ENCODE results near the gene EGFL8.
"Not testable (repeated sequence)": the region's sequence is repeated elsewhere in the genome, so short reads cannot be mapped to it uniquely, and the experiment has no call there.

EGFL8 gene

GRCh38 chr6:32198345-32198696 lies 33.9 kb downstream of the EGFL8 start:
- DNase-seq: no peak

GRCh38 chr6:32198866-32199265 lies 34.5 kb downstream of the EGFL8 start:
- no peak for DNase-seq

- DNase-seq: no peak
These were observed 36.5 kb downstream of the EGFL8 start for GRCh38 chr6:32200711-32201475.

- DNase-seq: no peak
These were observed 37.8 kb downstream of the EGFL8 start for GRCh38 chr6:32202186-32202585.

- no peak for DNase-seq
These were observed 39.3 kb downstream of the EGFL8 start for GRCh38 chr6:32203426-32204267.

GRCh38 chr6:32204268-32204715 lies 39.9 kb downstream of the EGFL8 start:
- no peak for DNase-seq

GRCh38 chr6:32208996-32209395 lies 44.6 kb downstream of the EGFL8 start:
- DNase-seq: no peak

- no peak for DNase-seq
These were observed 45.8 kb downstream of the EGFL8 start for GRCh38 chr6:32210191-32210601.

- not testable (repeated sequence) for DNase-seq
These were observed 47.0 kb downstream of the EGFL8 start for GRCh38 chr6:32211432-32211831.

- no peak for DNase-seq
These were observed 47.8 kb downstream of the EGFL8 start for GRCh38 chr6:32212076-32212760.

GRCh38 chr6:32213649-32214048 lies 49.3 kb downstream of the EGFL8 start:
- no peak for DNase-seq

- DNase-seq: no peak
These were observed 49.7 kb downstream of the EGFL8 start for GRCh38 chr6:32214126-32214525.

GRCh38 chr6:32215617-32216016 lies 51.2 kb downstream of the EGFL8 start:
- no peak for DNase-seq

GRCh38 chr6:32216285-32216684 lies 51.9 kb downstream of the EGFL8 start:
- DNase-seq: no peak

- no peak for DNase-seq
These were observed 52.6 kb downstream of the EGFL8 start for GRCh38 chr6:32216998-32217397.

All from activated T-cell treated with anti-CD3 and anti-CD28 coated beads, Interleukin-2, amount 50 U/mL, for 48 hours (primary cell).